Stimulated activated CD8-positive, alpha-beta memory T cell treated with anti-CD3 and anti-CD28 coated beads, Interleukin-12 subunit alpha, Interleukin-12 subunit beta, amount 100 ng/mL, for 1 hour (primary cell): Measurements from ENCODE around the gene NEU2.

Experiments
- DNase-seq: peaks from one replicate; pipeline ENCODE4 v3.0.0-alpha.2; 2020; ENCODE audit warnings: low read depth

Gene NEU2

GRCh38 chr2:233032551-233033320, at the start of gene NEU2:
NEU2 (plus strand) TSS chr2:233032672; CDS start chr2:233032672, 0 bp downstream.
- DNase-seq, result no peak

GRCh38 chr2:232982926-232983668, 49.4 kb upstream of the NEU2 start:
- DNase-seq, result no peak

- DNase-seq, result no peak
Observed at GRCh38 chr2:232983669-232984140, 48.8 kb upstream of the NEU2 start.

- no peak for DNase-seq
Observed at GRCh38 chr2:232984451-232985207, 47.8 kb upstream of the NEU2 start.

GRCh38 chr2:232986155-232986554, 46.3 kb upstream of the NEU2 start:
- no peak for DNase-seq

- DNase-seq, result no peak
Observed at GRCh38 chr2:232993231-232993821, 39.1 kb upstream of the NEU2 start.

- DNase-seq, result no peak
Observed at GRCh38 chr2:232994446-232994845, 38.0 kb upstream of the NEU2 start.

- DNase-seq, result no peak
Observed at GRCh38 chr2:232997749-232998665, 34.5 kb upstream of the NEU2 start.

- DNase-seq, result no peak
Observed at GRCh38 chr2:232998666-232998985, 33.8 kb upstream of the NEU2 start.

GRCh38 chr2:232999354-232999753, 33.1 kb upstream of the NEU2 start:
- DNase-seq, result no peak

GRCh38 chr2:233000886-233001750, 31.4 kb upstream of the NEU2 start:
- DNase-seq, result no peak

- DNase-seq, result no peak
Observed at GRCh38 chr2:233002829-233003657, 29.4 kb upstream of the NEU2 start.

GRCh38 chr2:233003658-233004555, 28.6 kb upstream of the NEU2 start:
- DNase-seq, result no peak

- no peak for DNase-seq
Observed at GRCh38 chr2:233005096-233005495, 27.4 kb upstream of the NEU2 start.

- no peak for DNase-seq
Observed at GRCh38 chr2:233006648-233007047, 25.8 kb upstream of the NEU2 start.

GRCh38 chr2:233007270-233007669, 25.2 kb upstream of the NEU2 start:
- DNase-seq, result no peak

GRCh38 chr2:233007739-233008138, 24.7 kb upstream of the NEU2 start:
- no peak for DNase-seq

- no peak for DNase-seq
Observed at GRCh38 chr2:233009661-233010060, 22.8 kb upstream of the NEU2 start.
